ENCODE results near the gene SNX12. TPM values are rescaled to one million over a fixed set of nuclear protein-coding genes. Genes with fewer than 3 reads are reported as not detected.
A peak's percentile ranks its signal among the peaks of the same experiment; 100 is the strongest.

The SNX12 gene
- polyA plus RNA-seq, 2 of the 4 experiments (the other 2 are of a cell fraction) = 78.4 to 82.4 TPM

- Histone ChIP-seq H3K4me1 (no peaks in the 10 kb centered on the region), H3K27ac (no peak overlapping the region), H3K4me3 (no peak overlapping the region), H3K4me2 (no peak overlapping the region), H3K9me3 (no peaks in the 10 kb centered on the region)
- ChIA-PET CTCF (interaction anchor here (1.0 kb wide), 2 partner anchors 24 to 26 kb away, joined by 3 to 4 read pairs; no protein-coding TSS in a partner anchor), POLR2A (interaction anchor here (0.6 kb wide), 1 partner anchor 32 kb away, joined by 3 read pairs; no protein-coding TSS in a partner anchor)
- no peak for ATAC-seq
- FAIRE-seq = no peak
- 76% methylated on average over 8 of the region's 10 CpGs for WGBS (ENCODE audit: missing lambda C conversion rate)
- TF ChIP-seq, protein P1, sequence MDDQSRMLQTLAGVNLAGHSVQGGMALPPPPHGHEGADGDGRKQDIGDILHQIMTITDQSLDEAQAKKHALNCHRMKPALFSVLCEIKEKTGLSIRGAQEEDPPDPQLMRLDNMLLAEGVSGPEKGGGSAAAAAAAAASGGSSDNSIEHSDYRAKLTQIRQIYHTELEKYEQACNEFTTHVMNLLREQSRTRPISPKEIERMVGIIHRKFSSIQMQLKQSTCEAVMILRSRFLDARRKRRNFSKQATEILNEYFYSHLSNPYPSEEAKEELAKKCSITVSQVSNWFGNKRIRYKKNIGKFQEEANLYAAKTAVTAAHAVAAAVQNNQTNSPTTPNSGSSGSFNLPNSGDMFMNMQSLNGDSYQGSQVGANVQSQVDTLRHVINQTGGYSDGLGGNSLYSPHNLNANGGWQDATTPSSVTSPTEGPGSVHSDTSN (IDR thresholded peaks at IDR 0.05) = no peak
- no peak for TF ChIP-seq RNF2 (IDR thresholded peaks at IDR 0.05; ENCODE audit: borderline replicate concordance, low read depth)
- TF ChIP-seq HOXA7 (CRISPR knock-in tag; IDR thresholded peaks at IDR 0.05) = no peak
- TF ChIP-seq RCOR1 (IDR thresholded peaks at IDR 0.05; ENCODE audit: low read depth, low read length) = no peak
- TF ChIP-seq E2F6 (IDR thresholded peaks at IDR 0.05; ENCODE audit: borderline replicate concordance, low read depth) = no peak
- no peak for TF ChIP-seq PHF8 (IDR thresholded peaks at IDR 0.05; ENCODE audit: borderline replicate concordance, low read depth)
- DNase-seq (ENCODE audit: low read depth in 1 of 2, low spot score in 1 of 2) = no peak
Observed at GRCh38 chrX:71103110-71103983, 35.2 kb upstream of the SNX12 start.

DNA sequence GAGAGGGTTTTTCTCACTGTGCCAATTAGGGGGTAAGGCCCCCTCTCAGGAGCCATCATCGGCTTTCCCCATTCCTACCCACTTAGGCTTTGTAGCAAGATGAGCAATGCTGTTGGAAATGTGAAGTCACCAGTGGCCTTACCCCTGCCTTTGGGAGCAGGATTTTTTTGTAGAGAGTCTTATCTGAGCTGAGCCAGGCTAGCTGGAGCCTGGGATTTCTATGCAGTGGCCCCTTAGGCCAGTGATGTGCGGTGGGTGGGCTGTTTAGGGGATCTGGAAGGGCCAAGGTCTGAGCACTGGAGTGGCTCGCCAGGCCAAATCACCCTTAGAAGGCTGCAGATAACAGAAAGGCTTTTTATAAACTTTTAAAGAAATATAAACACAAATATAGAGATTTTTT is 34.2 kb upstream of the SNX12 start:
- no peak for ATAC-seq
- CTCF ChIA-PET = interaction anchor here (0.8 to 1.0 kb wide), 3 partner anchors 25 to 27 kb away, joined by 3 to 4 read pairs (median 3); no protein-coding TSS in a partner anchor
- WGBS (ENCODE audit: missing lambda C conversion rate) = 41% methylated on average over 3 of the region's 3 CpGs
- POLR2A ChIA-PET = no interaction called here
- no peak for FAIRE-seq
- Histone ChIP-seq H3K27ac (no peak overlapping the region), H3K9me3 (no peaks in the 10 kb centered on the region), H3K4me3 (no peak overlapping the region), H3K4me1 (no peaks in the 10 kb centered on the region), H3K4me2 (no peak overlapping the region)
- TF ChIP-seq, protein P2, sequence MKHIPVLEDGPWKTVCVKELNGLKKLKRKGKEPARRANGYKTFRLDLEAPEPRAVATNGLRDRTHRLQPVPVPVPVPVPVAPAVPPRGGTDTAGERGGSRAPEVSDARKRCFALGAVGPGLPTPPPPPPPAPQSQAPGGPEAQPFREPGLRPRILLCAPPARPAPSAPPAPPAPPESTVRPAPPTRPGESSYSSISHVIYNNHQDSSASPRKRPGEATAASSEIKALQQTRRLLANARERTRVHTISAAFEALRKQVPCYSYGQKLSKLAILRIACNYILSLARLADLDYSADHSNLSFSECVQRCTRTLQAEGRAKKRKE (CRISPR knock-in tag; IDR thresholded peaks at IDR 0.05; ENCODE audit: low read depth) = no peak
- TF ChIP-seq RFX5 (IDR thresholded peaks at IDR 0.05) = no peak
- DNase-seq (ENCODE audit: low read depth in 1 of 2, low spot score in 1 of 2) = no peak

DNA sequence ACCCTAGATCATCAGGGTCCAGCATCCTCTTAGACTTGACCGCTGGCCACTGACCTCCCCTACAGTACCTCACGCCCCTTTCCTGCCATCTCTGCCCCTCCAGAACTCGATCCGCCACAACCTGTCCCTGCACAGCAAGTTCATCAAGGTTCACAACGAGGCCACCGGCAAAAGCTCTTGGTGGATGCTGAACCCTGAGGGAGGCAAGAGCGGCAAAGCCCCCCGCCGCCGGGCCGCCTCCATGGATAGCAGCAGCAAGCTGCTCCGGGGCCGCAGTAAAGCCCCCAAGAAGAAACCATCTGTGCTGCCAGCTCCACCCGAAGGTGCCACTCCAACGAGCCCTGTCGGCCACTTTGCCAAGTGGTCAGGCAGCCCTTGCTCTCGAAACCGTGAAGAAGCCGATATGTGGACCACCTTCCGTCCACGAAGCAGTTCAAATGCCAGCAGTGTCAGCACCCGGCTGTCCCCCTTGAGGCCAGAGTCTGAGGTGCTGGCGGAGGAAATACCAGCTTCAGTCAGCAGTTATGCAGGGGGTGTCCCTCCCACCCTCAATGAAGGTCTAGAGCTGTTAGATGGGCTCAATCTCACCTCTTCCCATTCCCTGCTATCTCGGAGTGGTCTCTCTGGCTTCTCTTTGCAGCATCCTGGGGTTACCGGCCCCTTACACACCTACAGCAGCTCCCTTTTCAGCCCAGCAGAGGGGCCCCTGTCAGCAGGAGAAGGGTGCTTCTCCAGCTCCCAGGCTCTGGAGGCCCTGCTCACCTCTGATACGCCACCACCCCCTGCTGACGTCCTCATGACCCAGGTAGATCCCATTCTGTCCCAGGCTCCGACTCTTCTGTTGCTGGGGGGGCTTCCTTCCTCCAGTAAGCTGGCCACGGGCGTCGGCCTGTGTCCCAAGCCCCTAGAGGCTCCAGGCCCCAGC is 32.7 kb upstream of the SNX12 start:
- CTCF ChIA-PET = interaction anchor here (0.8 to 2.4 kb wide), 4 partner anchors 12 to 29 kb away, joined by 3 to 9 read pairs (median 5); no protein-coding TSS in a partner anchor
- no peak overlapping the region for H3K4me3 ChIP-seq
- POLR2A ChIA-PET = no interaction called here
- no peaks in the 10 kb centered on the region for H3K9me3 ChIP-seq
- peak in 1 of 2 experiments; percentile 34; a peak in 3 of 6 replicates for ATAC-seq
- H3K27ac ChIP-seq = no peak overlapping the region
- DNase-seq (ENCODE audit: low read depth in 1 of 2, low spot score in 1 of 2) = no peak
- H3K4me1 ChIP-seq = peaks cover 6% of the 10 kb centered on the region; the same call in 2 of the 3 replicates
- FAIRE-seq = no peak
- 70% methylated on average over 15 of the region's 31 CpGs for WGBS (ENCODE audit: missing lambda C conversion rate)
- H3K4me2 ChIP-seq = no peak overlapping the region
- TF ChIP-seq EHF (CRISPR knock-in tag; IDR thresholded peaks at IDR 0.05) (no peak), JUNB (IDR thresholded peaks at IDR 0.05) (no peak), CEBPB (IDR thresholded peaks at IDR 0.05) (no peak), MAZ (IDR thresholded peaks at IDR 0.05; ENCODE audit: borderline replicate concordance, low read depth, low read length) (no peak), ESRRA (IDR thresholded peaks at IDR 0.05; ENCODE audit: borderline replicate concordance, low read length) (no peak), ZFP36 (IDR thresholded peaks at IDR 0.05; ENCODE audit: borderline replicate concordance, partially characterized antibody) (no peak), CBX2 (IDR thresholded peaks at IDR 0.05; ENCODE audit: borderline replicate concordance, low read depth) (no peak), NR3C1 (IDR thresholded peaks at IDR 0.05) (no peak), RCOR1 (IDR thresholded peaks at IDR 0.05; ENCODE audit: low read depth, low read length) (no peak), HEYL (CRISPR knock-in tag; IDR thresholded peaks at IDR 0.05) (no peak), ZSCAN20 (CRISPR knock-in tag; IDR thresholded peaks at IDR 0.05) (no peak)
- TF ChIP-seq, protein P3, sequence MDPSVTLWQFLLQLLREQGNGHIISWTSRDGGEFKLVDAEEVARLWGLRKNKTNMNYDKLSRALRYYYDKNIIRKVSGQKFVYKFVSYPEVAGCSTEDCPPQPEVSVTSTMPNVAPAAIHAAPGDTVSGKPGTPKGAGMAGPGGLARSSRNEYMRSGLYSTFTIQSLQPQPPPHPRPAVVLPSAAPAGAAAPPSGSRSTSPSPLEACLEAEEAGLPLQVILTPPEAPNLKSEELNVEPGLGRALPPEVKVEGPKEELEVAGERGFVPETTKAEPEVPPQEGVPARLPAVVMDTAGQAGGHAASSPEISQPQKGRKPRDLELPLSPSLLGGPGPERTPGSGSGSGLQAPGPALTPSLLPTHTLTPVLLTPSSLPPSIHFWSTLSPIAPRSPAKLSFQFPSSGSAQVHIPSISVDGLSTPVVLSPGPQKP (IDR thresholded peaks at IDR 0.05; ENCODE audit: low read depth, low read length) = no peak

Measured in A549 (cell line).